GM12873 (cell line): ENCODE measurements around the gene AKT3.

Experiments
- TF ChIP-seq, protein P1 (sequence below): IDR thresholded peaks from 2 replicates; pipeline ENCODE4 v1.5.1; 2012; ENCODE audit warnings: low read depth, mild to moderate bottlenecking, moderate library complexity, low read length, control low read depth; ENCODE audit not compliant: insufficient read depth; ENCODE audit errors: missing control alignments

The AKT3 gene

DNA sequence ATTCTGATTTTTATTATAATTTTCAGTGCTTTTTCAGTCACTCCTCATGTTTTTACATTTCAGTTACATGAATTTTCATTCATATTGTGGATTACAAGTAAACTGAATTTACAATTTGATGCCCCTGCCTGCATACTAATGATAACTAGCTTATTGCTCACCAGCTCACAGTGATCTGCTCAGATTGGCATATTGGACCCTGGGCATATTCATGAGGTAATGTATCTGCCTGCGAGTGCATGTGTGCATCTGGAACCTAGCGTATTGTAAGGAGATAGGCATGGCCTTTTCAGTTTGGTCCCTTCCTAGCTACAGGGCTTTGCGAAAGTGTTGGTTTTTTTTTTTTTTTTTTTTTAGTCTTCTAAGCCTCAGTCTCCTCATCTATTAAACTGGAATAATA, 380.5 kb downstream of the AKT3 start:
- TF ChIP-seq, protein P1, sequence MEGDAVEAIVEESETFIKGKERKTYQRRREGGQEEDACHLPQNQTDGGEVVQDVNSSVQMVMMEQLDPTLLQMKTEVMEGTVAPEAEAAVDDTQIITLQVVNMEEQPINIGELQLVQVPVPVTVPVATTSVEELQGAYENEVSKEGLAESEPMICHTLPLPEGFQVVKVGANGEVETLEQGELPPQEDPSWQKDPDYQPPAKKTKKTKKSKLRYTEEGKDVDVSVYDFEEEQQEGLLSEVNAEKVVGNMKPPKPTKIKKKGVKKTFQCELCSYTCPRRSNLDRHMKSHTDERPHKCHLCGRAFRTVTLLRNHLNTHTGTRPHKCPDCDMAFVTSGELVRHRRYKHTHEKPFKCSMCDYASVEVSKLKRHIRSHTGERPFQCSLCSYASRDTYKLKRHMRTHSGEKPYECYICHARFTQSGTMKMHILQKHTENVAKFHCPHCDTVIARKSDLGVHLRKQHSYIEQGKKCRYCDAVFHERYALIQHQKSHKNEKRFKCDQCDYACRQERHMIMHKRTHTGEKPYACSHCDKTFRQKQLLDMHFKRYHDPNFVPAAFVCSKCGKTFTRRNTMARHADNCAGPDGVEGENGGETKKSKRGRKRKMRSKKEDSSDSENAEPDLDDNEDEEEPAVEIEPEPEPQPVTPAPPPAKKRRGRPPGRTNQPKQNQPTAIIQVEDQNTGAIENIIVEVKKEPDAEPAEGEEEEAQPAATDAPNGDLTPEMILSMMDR: no peak

DNA sequence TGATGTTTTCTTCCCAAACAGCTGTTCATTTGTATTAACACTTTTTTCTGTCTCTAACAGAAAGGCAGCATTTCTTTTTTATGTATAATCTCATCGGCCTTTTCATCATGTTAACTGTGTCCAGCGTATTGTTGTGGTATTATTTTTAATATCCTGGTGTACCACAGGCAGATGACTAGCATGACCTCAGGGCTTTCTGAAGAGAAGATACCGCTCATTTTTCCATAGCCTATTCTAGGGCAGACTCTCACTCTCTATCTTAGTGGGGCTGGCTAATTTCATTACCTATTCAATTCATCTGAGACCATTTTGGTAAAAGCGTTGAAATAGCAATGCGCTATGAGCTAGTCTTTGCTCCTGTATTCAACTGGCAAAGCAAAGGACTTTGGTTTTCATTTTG, 384.3 kb downstream of the AKT3 start:
- TF ChIP-seq, protein P1: no peak

DNA sequence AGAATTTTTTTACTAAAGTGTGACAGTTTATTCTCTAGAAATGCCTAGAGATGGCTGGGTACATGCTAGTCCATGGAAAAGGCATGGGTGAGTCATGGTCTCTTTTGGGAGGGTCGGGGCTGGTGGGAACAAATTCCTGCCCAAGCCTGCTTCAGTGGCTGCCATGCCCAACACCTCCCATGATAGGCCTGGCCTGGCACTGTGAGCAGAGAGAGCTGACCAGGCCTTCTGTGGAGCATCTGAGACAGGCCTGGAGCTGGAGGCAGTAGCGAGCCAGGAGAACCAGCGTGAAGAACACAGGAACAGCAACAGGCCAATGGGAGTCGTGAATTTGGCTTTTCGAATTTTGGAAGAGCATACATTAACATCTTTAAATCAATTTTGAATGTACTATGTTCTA, 385.0 kb downstream of the AKT3 start:
- TF ChIP-seq, protein P1: no peak

DNA sequence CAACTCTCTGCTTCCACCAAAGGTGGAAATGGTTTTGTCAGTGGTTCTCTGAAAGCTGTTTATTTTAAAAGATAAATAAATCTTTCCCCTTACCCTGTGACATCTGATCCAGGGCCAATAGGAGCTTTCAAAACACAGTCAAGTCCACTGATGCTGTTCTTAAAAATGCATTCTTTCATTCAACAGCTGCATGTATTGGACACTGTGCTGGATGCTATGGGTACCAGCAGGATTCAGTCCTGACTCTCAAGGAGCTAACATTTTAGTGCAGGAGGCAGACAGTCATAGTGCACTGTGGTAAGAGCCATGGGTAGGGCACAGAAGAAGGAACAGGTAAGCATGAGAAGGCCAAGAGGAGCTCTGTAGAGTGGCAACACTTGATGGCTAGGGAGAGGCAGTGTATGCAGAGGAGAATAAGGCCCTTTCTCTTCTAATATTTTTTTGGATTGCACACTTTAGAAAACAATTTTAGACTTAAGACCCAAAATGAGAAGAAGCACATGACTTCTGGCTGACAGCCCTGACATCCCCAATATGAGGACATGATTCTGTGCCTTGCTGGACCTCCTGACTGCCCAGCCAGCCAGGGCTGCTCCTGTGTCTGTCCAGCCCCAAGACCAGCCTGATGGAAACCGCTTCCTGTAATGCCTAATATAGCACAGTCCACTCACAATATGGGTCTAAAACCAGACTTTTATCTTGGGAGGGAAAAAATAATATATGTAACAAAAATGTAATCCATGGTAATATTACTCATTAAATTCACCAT, 386.9 kb downstream of the AKT3 start:
- TF ChIP-seq, protein P1: no peak

DNA sequence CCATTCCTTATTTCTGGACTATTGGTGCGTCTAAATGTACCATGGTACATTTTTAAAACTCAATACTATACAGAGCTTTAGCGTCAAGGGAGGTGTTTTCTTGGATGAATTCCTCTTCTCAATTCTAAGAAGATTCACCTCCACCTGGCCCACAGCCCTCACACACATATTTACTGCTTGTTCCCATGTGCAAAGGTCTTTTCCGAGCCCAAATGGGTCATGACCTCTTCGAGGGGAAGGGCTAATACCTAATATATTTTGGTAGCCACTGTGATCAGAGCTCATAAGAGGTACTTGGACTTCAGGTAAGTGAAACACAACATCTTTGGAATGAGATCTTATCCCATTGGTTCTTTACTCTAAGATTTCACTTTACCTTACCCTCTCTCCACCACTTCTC, 388.3 kb downstream of the AKT3 start:
- TF ChIP-seq, protein P1: no peak

DNA sequence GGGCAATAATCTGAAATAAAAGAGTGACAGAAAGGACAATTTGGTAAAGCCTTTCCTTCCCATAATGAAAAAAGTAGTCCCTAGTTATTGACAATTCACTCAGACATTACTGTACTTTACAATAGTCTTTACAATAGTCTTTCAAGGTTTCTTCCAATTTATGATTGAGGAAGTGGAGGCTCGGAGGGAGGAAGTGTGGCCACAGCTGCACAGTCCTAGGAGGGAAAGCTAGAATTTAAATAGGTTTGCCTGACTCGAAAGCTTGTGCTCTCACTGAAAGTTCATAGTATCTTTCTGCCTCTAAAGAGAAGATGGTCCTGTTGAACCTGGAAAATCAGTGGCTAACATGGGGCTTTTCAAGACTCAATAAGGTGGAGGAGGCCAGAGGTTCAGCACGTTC, 391.0 kb downstream of the AKT3 start:
- TF ChIP-seq, protein P1: no peak

DNA sequence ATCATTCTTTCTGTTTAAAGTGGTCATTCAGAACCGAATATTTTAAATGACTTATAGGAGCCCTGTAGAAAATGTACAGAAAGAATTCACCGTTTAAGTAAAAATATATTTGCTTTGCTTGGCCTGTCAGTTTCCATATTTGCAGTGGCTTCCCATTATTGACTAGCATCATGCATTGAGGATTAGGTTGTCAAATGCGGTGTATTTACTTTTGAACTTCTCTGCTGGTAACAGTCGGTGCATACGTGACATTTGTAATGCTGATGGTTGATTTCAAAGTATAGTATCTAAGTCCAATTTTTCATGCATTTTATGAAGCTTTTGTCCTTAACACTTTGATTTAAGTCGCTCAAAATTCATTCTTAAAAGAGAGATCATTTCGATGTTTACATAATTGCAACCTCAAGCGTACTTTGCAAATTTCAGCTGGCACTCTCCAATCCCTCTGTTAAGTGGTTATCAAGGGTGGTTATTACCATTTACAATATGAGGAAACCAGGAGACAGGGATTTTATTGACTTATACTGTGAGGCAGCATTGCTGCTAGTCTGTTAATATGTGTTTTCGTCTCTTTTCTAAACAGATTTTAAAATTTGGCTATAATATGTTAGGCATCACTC, 392.6 kb downstream of the AKT3 start:
- TF ChIP-seq, protein P1: no peak
